Pancreas (tissue), 10 donors: ENCODE data around the gene KCNK10. TPM values are rescaled to one million over a fixed set of nuclear protein-coding genes. Genes with fewer than 3 reads are reported as not detected.

Source experiments
- ATAC-seq, 4 donors: fragments of 200-7000 bp; cut with Tn5 transposase; one replicate each; pipeline versions ENCODE4 v1.8.0 to v1.9.1; 2020; ENCODE audit warnings: mild to moderate bottlenecking in 4 of 4, moderate library complexity in 4 of 4
- DNase-seq, 6 donors: peaks; one replicate each; pipeline ENCODE4 v3.0.0-alpha.2; 2020
- FAIRE-seq: peaks from 2 replicates; lab custom pipeline; 2012; peaks lifted over from hg19 to GRCh38; lab: Jason Lieb, UNC
- H3K27ac ChIP-seq, 4 donors: fragments of 200-600 bp; sonication (generic); 1 replicate in 3 of 4; 2 replicates in 1 of 4; pipeline versions ENCODE4 v1.5.0 to v1.8.0; 2020
- H3K27me3 ChIP-seq, 4 donors: fragments of 200-600 bp; one replicate each; pipeline ENCODE4 v1.8.0; 2021
- H3K36me3 ChIP-seq, 3 donors: fragments of 200-600 bp; sonication (generic) in 1 of 3; one replicate each; pipeline versions ENCODE4 v1.5.0 to v1.8.0; 2020 to 2021
- H3K4me1 ChIP-seq, 3 donors: fragments of 200-600 bp; one replicate each; pipeline ENCODE4 v1.8.0; 2021
- H3K4me3 ChIP-seq, 4 donors: fragments of 200-600 bp; sonication (generic) in 2 of 4; one replicate each; pipeline versions ENCODE4 v1.5.0 to v1.8.0; 2020 to 2021
- H3K9me3 ChIP-seq, 4 donors: fragments of 200-600 bp; one replicate each; pipeline ENCODE4 v1.8.0; 2021
- WGBS, 2 donors: extraction: QIAGEN DNeasy Blood & Tissue Kit; methylation state at CpG; one replicate each; pipeline ENCODE4 v1.1.7; 2013; 5-methylcytosine and 5-hydroxymethylcytosine counted together
- intact Hi-C, 3 donors: fragments of 100-400 bp; cut with DNase I; formaldehyde crosslinking; loops; one replicate each; pipeline versions ENCODE4 v1.11.1 to v1.14.2; 2022
- polyA plus RNA-seq, 2 donors: library from polyadenylated mRNA; stranded (reverse); fragments of 200-250 nt; gene quantifications; one replicate each; pipeline ENCODE4 v1.2.3, GENCODE V29; 2013
- total RNA-seq, 6 donors: library from RNA; stranded (reverse); fragmentation: NEBNext Ultra II Directional in 4 of 6; extraction: Animal tissue kit (Norgen Biotek cat#: 25700) in 4 of 6; gene quantifications; one replicate each; pipeline versions ENCODE4 v1.2.1 to v1.2.4, GENCODE V29; 2021 to 2023
- TF ChIP-seq, protein P1 (sequence below), 4 donors: fragments of 200-600 bp; sonication (generic) in 3 of 4; IDR thresholded peaks; one replicate each; pipeline versions ENCODE4 v1.5.0 to v1.8.0; 2021; ENCODE audit warnings: antibody characterized with exemption in 4 of 4
- donor health status: healthy with polysubstance abuse.
- donor health status: DM: no; HTN: no; CAD: no; lungs with moderate emphysema.
- donor health status: DM: no; HTN: no; CAD: no.
- donor health status: control.
- donor health status: control.
- donor health status: Bipolar disorder and iron deficiency.
- donor health status: DM: yes; HTN: yes; CAD: no.
- donor health status: DM: no; HTN: no; CAD: no.
- donor health status: DM: no; HTN: no; CAD: no.
- donor health status: DM: yes; HTN: yes; CAD: no.

The KCNK10 gene
- total and polyA plus RNA-seq, 8 donors = 0.42 to 2.3 (median 1.1) TPM

GRCh38 chr14:88229428-88229827, 93.6 kb downstream of the KCNK10 start:
- ATAC-seq = no peak
- no peaks in the 10 kb centered on the region for H3K4me1 ChIP-seq

DNA sequence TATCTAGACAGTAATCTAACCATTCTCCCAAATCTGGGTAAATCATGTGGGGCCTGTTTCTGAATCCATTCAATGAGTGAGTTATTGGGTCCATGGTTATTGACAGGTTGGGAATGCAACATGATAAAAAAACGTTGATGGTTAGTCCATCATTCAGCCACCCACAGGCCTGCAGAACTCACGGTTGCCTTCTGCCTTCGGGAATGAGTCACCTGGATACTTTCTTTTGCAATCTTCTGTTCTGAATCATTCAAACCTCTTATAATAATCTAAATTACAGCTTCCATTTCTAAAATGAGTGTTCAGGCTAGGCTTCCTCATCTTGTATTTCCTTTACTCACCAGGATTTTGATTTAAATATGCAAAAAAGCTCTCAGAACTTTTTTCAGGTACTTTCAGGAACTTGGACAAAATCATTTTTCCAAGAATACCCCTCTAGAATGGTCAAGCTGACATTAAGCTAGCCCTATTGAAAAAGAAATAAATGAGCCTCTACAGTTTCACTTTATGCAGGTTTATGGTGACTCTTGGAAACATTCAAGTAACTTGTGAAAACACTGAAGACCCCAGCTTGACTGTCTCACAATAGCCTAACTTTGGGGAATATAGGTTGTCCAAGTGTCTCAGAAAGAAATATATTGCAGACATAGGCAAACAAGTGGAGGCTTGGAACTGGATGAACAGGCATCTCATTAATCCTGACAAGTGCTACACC, 94.4 kb downstream of the KCNK10 start:
- no peaks in the 10 kb centered on the region for H3K27me3 ChIP-seq
- ATAC-seq = no peak
- no peaks in the 10 kb centered on the region for H3K9me3 ChIP-seq
- H3K4me1 ChIP-seq = no peaks in the 10 kb centered on the region
- 54 to 67% methylated on average over 3 of the region's 3 CpGs for WGBS, 2 donors
- FAIRE-seq = no peak
- no peak overlapping the region for H3K4me3 ChIP-seq
- intact Hi-C loops = no loop called here
- no peak overlapping the region for H3K27ac ChIP-seq
- no peak for DNase-seq
- TF ChIP-seq, protein P1, sequence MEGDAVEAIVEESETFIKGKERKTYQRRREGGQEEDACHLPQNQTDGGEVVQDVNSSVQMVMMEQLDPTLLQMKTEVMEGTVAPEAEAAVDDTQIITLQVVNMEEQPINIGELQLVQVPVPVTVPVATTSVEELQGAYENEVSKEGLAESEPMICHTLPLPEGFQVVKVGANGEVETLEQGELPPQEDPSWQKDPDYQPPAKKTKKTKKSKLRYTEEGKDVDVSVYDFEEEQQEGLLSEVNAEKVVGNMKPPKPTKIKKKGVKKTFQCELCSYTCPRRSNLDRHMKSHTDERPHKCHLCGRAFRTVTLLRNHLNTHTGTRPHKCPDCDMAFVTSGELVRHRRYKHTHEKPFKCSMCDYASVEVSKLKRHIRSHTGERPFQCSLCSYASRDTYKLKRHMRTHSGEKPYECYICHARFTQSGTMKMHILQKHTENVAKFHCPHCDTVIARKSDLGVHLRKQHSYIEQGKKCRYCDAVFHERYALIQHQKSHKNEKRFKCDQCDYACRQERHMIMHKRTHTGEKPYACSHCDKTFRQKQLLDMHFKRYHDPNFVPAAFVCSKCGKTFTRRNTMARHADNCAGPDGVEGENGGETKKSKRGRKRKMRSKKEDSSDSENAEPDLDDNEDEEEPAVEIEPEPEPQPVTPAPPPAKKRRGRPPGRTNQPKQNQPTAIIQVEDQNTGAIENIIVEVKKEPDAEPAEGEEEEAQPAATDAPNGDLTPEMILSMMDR (IDR thresholded peaks at IDR 0.05) = no peak
- no peaks in the 10 kb centered on the region for H3K36me3 ChIP-seq

More at GRCh38 chr14:88229428-88229827, 93.6 kb downstream of the KCNK10 start:
- FAIRE-seq = no peak
- 85 to 87% methylated on average over 1 of the region's 1 CpG for WGBS, 2 donors
- no peak overlapping the region for H3K27ac ChIP-seq
- no peak for DNase-seq
- no peaks in the 10 kb centered on the region for H3K9me3 ChIP-seq
- intact Hi-C loops = no loop called here
- TF ChIP-seq, protein P1 (IDR thresholded peaks at IDR 0.05) = no peak
- H3K4me3 ChIP-seq = no peak overlapping the region
- H3K36me3 ChIP-seq = no peaks in the 10 kb centered on the region
- no peaks in the 10 kb centered on the region for H3K27me3 ChIP-seq

GRCh38 chr14:88227693-88228092, 95.4 kb downstream of the KCNK10 start:
- WGBS, 2 donors = 85 to 88% methylated on average over 4 of the region's 4 CpGs
- no peak for ATAC-seq
- no peak overlapping the region for H3K27ac ChIP-seq

GRCh38 chr14:88225721-88226120, 97.3 kb downstream of the KCNK10 start:
- Histone ChIP-seq H3K9me3 (no peaks in the 10 kb centered on the region), H3K36me3 (no peaks in the 10 kb centered on the region), H3K27me3 (no peaks in the 10 kb centered on the region), H3K27ac (no peak overlapping the region), H3K4me3 (no peak overlapping the region), H3K4me1 (no peaks in the 10 kb centered on the region)
- intact Hi-C loops = no loop called here
- no peak for FAIRE-seq
- TF ChIP-seq, protein P1 (IDR thresholded peaks at IDR 0.05) = no peak
- ATAC-seq = no peak
- no peak for DNase-seq
- WGBS, 2 donors = 59 to 67% methylated on average over 3 of the region's 3 CpGs

More at GRCh38 chr14:88227693-88228092, 95.4 kb downstream of the KCNK10 start:
- no peak for DNase-seq
- H3K9me3 ChIP-seq = no peaks in the 10 kb centered on the region
- TF ChIP-seq, protein P1 (IDR thresholded peaks at IDR 0.05) = no peak
- FAIRE-seq = no peak
- H3K4me1 ChIP-seq = no peaks in the 10 kb centered on the region
- intact Hi-C loops = no loop called here
- H3K4me3 ChIP-seq = no peak overlapping the region
- H3K27me3 ChIP-seq = no peaks in the 10 kb centered on the region
- H3K36me3 ChIP-seq = no peaks in the 10 kb centered on the region
